ENCODE results near the gene MIS12. TPM values are rescaled to one million over a fixed set of nuclear protein-coding genes. Genes with fewer than 3 reads are reported as not detected.

The MIS12 gene
- total and polyA plus RNA-seq, 8 donors, result 4.9 to 12.0 (median 8.5) TPM

- FAIRE-seq (no peak), ATAC-seq (no peak), DNase-seq (no peak)
- 66 to 73% methylated on average over 8 of the region's 8 CpGs for WGBS, 2 donors
- Histone ChIP-seq H3K4me1 (no peaks in the 10 kb centered on the region), H3K9me3 (no peaks in the 10 kb centered on the region), H3K4me3 (no peak overlapping the region), H3K27ac (no peak overlapping the region), H3K27me3 (peaks cover 0 to 3% (median 0%) of the 10 kb centered on the region in 4 donors), H3K36me3 (no peaks in the 10 kb centered on the region)
- TF ChIP-seq, protein P1, sequence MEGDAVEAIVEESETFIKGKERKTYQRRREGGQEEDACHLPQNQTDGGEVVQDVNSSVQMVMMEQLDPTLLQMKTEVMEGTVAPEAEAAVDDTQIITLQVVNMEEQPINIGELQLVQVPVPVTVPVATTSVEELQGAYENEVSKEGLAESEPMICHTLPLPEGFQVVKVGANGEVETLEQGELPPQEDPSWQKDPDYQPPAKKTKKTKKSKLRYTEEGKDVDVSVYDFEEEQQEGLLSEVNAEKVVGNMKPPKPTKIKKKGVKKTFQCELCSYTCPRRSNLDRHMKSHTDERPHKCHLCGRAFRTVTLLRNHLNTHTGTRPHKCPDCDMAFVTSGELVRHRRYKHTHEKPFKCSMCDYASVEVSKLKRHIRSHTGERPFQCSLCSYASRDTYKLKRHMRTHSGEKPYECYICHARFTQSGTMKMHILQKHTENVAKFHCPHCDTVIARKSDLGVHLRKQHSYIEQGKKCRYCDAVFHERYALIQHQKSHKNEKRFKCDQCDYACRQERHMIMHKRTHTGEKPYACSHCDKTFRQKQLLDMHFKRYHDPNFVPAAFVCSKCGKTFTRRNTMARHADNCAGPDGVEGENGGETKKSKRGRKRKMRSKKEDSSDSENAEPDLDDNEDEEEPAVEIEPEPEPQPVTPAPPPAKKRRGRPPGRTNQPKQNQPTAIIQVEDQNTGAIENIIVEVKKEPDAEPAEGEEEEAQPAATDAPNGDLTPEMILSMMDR (IDR thresholded peaks at IDR 0.05), result no peak
- intact Hi-C loops (cut with DNase I), result no loop called here
These were observed 15.3 kb downstream of the MIS12 start for GRCh38 chr17:5501685-5502084.

DNA sequence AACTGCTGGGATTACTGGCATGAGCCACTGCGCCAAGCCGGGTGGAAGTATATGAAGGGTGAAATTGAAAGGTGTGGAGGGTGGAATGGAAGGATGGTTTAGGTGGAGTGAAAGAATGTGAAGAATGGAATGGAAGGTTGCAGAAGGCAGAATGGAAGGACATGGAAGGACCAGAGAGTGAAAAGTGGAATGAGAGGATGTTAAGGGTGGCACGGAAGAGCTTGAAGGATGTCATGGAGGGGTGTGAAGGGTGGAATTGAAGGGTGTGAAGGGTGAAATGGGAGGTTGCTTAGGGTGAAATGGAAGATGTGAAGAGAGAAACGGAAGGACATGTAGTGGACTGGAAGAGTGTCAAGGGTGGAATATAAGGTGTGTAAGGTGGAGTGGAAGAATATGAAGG lies 16.2 kb downstream of the MIS12 start:
- no peaks in the 10 kb centered on the region for H3K9me3 ChIP-seq
- no peak overlapping the region for H3K4me3 ChIP-seq
- H3K4me1 ChIP-seq, result no peaks in the 10 kb centered on the region
- no peaks in the 10 kb centered on the region for H3K36me3 ChIP-seq
- TF ChIP-seq, protein P1 (IDR thresholded peaks at IDR 0.05), result no peak
- WGBS, 2 donors, result 86 to 91% methylated on average over 4 of the region's 4 CpGs
- intact Hi-C loops (cut with DNase I), result no loop called here
- no peak for FAIRE-seq
- H3K27me3 ChIP-seq, result peaks cover 0 to 3% (median 0%) of the 10 kb centered on the region in 4 donors
- H3K27ac ChIP-seq, result no peak overlapping the region
- no peak for DNase-seq
- ATAC-seq, result no peak

- Histone ChIP-seq H3K27me3 (peaks cover 0 to 3% (median 0%) of the 10 kb centered on the region in 4 donors), H3K27ac (no peak overlapping the region), H3K36me3 (no peaks in the 10 kb centered on the region), H3K9me3 (no peaks in the 10 kb centered on the region), H3K4me3 (no peak overlapping the region), H3K4me1 (no peaks in the 10 kb centered on the region)
- TF ChIP-seq, protein P1 (IDR thresholded peaks at IDR 0.05), result no peak
- WGBS, 2 donors, result 76 to 83% methylated on average over 5 of the region's 5 CpGs
- intact Hi-C loops (cut with DNase I), result no loop called here
- no peak for ATAC-seq
- no peak for FAIRE-seq
- no peak for DNase-seq
These were observed 19.9 kb downstream of the MIS12 start for GRCh38 chr17:5506307-5506706.

DNA sequence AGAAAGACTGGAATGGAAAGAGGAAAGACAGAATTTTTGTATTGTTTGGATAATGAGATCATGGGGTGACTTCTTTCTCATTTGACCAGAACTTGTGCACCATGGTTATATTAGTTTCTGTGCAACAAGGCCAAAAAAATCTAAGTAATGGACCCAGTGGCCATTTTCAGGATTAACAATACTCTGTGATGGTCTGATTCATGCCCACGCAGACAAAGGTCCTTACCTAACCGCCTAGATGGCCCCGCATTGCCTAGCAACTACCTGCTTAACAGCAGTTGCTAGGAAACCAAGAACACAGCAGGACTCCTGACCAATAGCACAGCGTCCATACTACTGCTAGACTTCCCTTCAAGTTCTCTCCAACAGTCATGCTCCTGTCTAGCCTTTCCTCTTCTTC lies 22.4 kb downstream of the MIS12 start:
- TF ChIP-seq, protein P1 (IDR thresholded peaks at IDR 0.05), result no peak
- Histone ChIP-seq H3K27ac (no peak overlapping the region), H3K27me3 (no peaks in the 10 kb centered on the region), H3K9me3 (no peaks in the 10 kb centered on the region), H3K4me3 (no peak overlapping the region), H3K4me1 (no peaks in the 10 kb centered on the region), H3K36me3 (no peaks in the 10 kb centered on the region)
- ATAC-seq, result peak in 3 of 4 donors; percentile 14 to 86 (median 68)
- FAIRE-seq, result no peak
- intact Hi-C loops (cut with DNase I), result no loop called here
- no peak for DNase-seq
- 15 to 30% methylated on average over 4 of the region's 4 CpGs for WGBS, 2 donors

GRCh38 chr17:5509482-5509881 lies 23.1 kb downstream of the MIS12 start:
- Histone ChIP-seq H3K27ac (no peak overlapping the region), H3K4me1 (no peaks in the 10 kb centered on the region), H3K36me3 (no peaks in the 10 kb centered on the region), H3K9me3 (no peaks in the 10 kb centered on the region), H3K4me3 (no peak overlapping the region), H3K27me3 (no peaks in the 10 kb centered on the region)
- FAIRE-seq, result no peak
- TF ChIP-seq, protein P1 (IDR thresholded peaks at IDR 0.05), result no peak
- 64 to 77% methylated on average over 8 of the region's 8 CpGs for WGBS, 2 donors
- intact Hi-C loops (cut with DNase I), result no loop called here
- ATAC-seq, result no peak
- no peak for DNase-seq
